Measurements from ENCODE around the gene DPAGT1. TPM values are rescaled to one million over a fixed set of nuclear protein-coding genes. Genes with fewer than 3 reads are reported as not detected.
A peak's percentile ranks its signal among the peaks of the same experiment; 100 is the strongest.

Gene DPAGT1
- total and polyA plus RNA-seq, 2 donors (not counting 3 experiments of a cell fraction or from before 2014, with no cell fraction given): 62.0 to 203 TPM

DNA sequence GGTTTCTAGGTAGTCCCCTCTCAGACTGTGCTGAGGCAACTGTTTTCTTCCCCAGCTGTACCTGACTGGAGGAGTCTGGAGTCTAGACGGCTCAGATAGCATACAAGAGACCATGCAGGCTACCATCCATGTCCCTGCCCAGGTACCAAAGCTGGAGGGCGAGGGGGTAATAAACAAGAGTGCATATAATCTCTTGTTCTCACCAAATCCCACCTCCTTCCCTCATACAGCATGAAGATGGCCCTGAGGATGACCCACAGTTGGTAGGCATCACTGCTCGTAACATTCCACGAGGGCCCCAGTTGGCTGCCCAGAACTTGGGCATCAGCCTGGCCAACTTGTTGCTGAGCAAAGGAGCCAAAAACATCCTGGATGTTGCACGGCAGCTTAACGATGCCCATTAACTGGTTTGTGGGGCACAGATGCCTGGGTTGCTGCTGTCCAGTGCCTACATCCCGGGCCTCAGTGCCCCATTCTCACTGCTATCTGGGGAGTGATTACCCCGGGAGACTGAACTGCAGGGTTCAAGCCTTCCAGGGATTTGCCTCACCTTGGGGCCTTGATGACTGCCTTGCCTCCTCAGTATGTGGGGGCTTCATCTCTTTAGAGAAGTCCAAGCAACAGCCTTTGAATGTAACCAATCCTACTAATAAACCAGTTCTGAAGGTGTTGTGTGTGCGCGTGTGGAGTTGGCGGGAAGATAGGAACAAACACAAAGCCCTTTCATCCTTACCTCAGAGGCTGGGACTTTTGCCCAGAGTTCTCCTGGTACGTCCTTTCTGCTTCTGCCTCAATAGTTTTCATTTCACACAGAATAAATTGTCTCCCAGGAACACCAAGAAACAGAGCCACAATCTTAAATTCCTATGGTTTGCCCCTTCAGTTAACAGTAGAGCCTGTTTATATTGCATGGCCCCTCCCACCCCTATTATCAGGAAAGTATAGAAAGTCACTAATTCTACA lies 8.5 kb downstream of the DPAGT1 start:
- H3K4me2 ChIP-seq (ENCODE audit: insufficient read depth, low read length): peak overlapping the region; percentile 95
- peaks cover 2% of the 10 kb centered on the region for H4K20me1 ChIP-seq (replicated peaks; ENCODE audit: control insufficient read depth, extremely low read depth, insufficient read depth, low read length)
- peaks cover 22% of the 10 kb centered on the region for H3K4me1 ChIP-seq (ENCODE audit: control insufficient read depth, extremely low read depth, insufficient read depth, low read length)
- H3K4me3 ChIP-seq (replicated peaks in 1 of 3; ENCODE audit: insufficient read depth in 1 of 3, low read depth in 1 of 3, low read length in 3 of 3): peak overlapping the region; percentile 70 to 95 (median 90)
- FAIRE-seq (no peak), DNase-seq (ENCODE audit: low read depth, low spot score) (peak; percentile 18)
- dilution Hi-C loops (cut with MboI; ENCODE audit: extremely low pct_ligation_motif_present, low sequenced_read_pairs): no loop called here
- H3K9me1 ChIP-seq (replicated peaks; ENCODE audit: control insufficient read depth, extremely low read depth, insufficient read depth, low read length): no peaks in the 10 kb centered on the region
- POLR2A ChIA-PET: interaction anchor here (1.0 to 2.7 kb wide), 3 partner anchors 8 to 245 kb away, joined by 3 to 23 read pairs (median 17); partner anchors contain the start of genes HINFP and HMBS
- no peak overlapping the region for H2AFZ ChIP-seq (ENCODE audit: low read depth, low read length)
- intact Hi-C loops (cut with micrococcal nuclease): no loop called here
- H3K9ac ChIP-seq (replicated peaks; ENCODE audit: extremely low read depth, insufficient read depth, low read length): peak overlapping the region; percentile 84
- no TSS peak for BruUV-seq (replicated peaks)
- peaks cover 33% of the 10 kb centered on the region for H3K79me2 ChIP-seq (ENCODE audit: control insufficient read depth, insufficient read depth, low read length)
- no peak overlapping the region for H3K27ac ChIP-seq (ENCODE audit: insufficient read depth, low read depth, low read length)
- H3K9me3 ChIP-seq (replicated peaks; ENCODE audit: control insufficient read depth, insufficient read depth, low read length): no peaks in the 10 kb centered on the region
- CTCF ChIA-PET: interaction anchor here (1.0 to 2.6 kb wide), 5 partner anchors 8 to 231 kb away, joined by 3 to 16 read pairs (median 7); partner anchors contain the start of gene HMBS
- TF ChIP-seq JUN (IDR thresholded peaks at IDR 0.05; ENCODE audit: borderline replicate concordance, insufficient read depth, insufficient read length, low read depth) (no peak), POLR2AphosphoS5 (IDR thresholded peaks at IDR 0.05; ENCODE audit: insufficient read depth, low read depth, low read length) (no peak), FOS (IDR thresholded peaks at IDR 0.05; ENCODE audit: borderline replicate concordance, insufficient read depth, low read length) (no peak), EZH2 (IDR thresholded peaks at IDR 0.05; ENCODE audit: borderline replicate concordance, low read depth, low read length, severe bottlenecking) (no peak)
- TF ChIP-seq, protein P1, sequence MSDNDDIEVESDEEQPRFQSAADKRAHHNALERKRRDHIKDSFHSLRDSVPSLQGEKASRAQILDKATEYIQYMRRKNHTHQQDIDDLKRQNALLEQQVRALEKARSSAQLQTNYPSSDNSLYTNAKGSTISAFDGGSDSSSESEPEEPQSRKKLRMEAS (IDR thresholded peaks at IDR 0.05; ENCODE audit: insufficient read depth, insufficient read length): no peak
- peaks cover 10 to 19% of the 10 kb centered on the region in 2 experiments for H3K36me3 ChIP-seq (ENCODE audit: control insufficient read depth in 2 of 2, extremely low read depth in 1 of 2, insufficient read depth in 2 of 2, low read length in 2 of 2)
- H3K27me3 ChIP-seq (ENCODE audit: control insufficient read depth in 2 of 2, insufficient read depth in 2 of 2, low read length in 2 of 2): no peaks in the 10 kb centered on the region
